ENCODE measurements around the gene RBM18. TPM values are rescaled to one million over a fixed set of nuclear protein-coding genes. Genes with fewer than 3 reads are reported as not detected.

RBM18 gene
- total and polyA plus RNA-seq, 3 donors from 2014 or later: 10.0 to 22.1 (median 11.8) TPM

- no peak for TF ChIP-seq POLR2A (IDR thresholded peaks at IDR 0.05)
- TF ChIP-seq CTCF (IDR thresholded peaks at IDR 0.05): no peak
- Histone ChIP-seq H3K4me1 (no peaks in the 10 kb centered on the region), H3K27ac (no peak overlapping the region), H3K27me3 (no peaks in the 10 kb centered on the region), H3K4me3 (no peak overlapping the region), H3K36me3 (ENCODE audit: low read depth, missing control alignments) (no peaks in the 10 kb centered on the region), H3K9me3 (no peaks in the 10 kb centered on the region)
- intact Hi-C loops (cut with DNase I; ENCODE audit: low total_unique reads): no loop called here
- no peak for DNase-seq
- 43 to 62% methylated on average over 5 of the region's 5 CpGs for WGBS, 2 donors
Observed at GRCh38 chr9:122252796-122253195, 11.8 kb downstream of the RBM18 start.

- no peak overlapping the region for H3K27ac ChIP-seq
Observed at GRCh38 chr9:122251351-122251750, 13.3 kb downstream of the RBM18 start.

GRCh38 chr9:122248448-122248865 is 16.2 kb downstream of the RBM18 start:
- TF ChIP-seq POLR2A (IDR thresholded peaks at IDR 0.05) (no peak), CTCF (IDR thresholded peaks at IDR 0.05) (no peak)
- Histone ChIP-seq H3K9me3 (no peaks in the 10 kb centered on the region), H3K4me3 (no peak overlapping the region), H3K27me3 (no peaks in the 10 kb centered on the region), H3K36me3 (ENCODE audit: low read depth, missing control alignments) (no peaks in the 10 kb centered on the region), H3K27ac (no peak overlapping the region), H3K4me1 (no peaks in the 10 kb centered on the region)
- 81 to 85% methylated on average over 5 of the region's 5 CpGs for WGBS, 2 donors
- no peak for DNase-seq
- intact Hi-C loops (cut with DNase I; ENCODE audit: low total_unique reads): no loop called here

More at GRCh38 chr9:122251351-122251750, 13.3 kb downstream of the RBM18 start:
- Histone ChIP-seq H3K4me1 (no peaks in the 10 kb centered on the region), H3K9me3 (no peaks in the 10 kb centered on the region), H3K27me3 (no peaks in the 10 kb centered on the region), H3K4me3 (no peak overlapping the region), H3K36me3 (ENCODE audit: low read depth, missing control alignments) (no peaks in the 10 kb centered on the region)
- WGBS, 2 donors: 72 to 76% methylated on average over 2 of the region's 2 CpGs
- intact Hi-C loops (cut with DNase I; ENCODE audit: low total_unique reads): no loop called here
- TF ChIP-seq POLR2A (IDR thresholded peaks at IDR 0.05) (no peak), CTCF (IDR thresholded peaks at IDR 0.05) (no peak)
- DNase-seq: no peak

GRCh38 chr9:122246666-122247065 is 18.0 kb downstream of the RBM18 start:
- Histone ChIP-seq H3K4me3 (no peak overlapping the region), H3K36me3 (ENCODE audit: low read depth, missing control alignments) (no peaks in the 10 kb centered on the region), H3K4me1 (no peaks in the 10 kb centered on the region), H3K27ac (no peak overlapping the region), H3K9me3 (no peaks in the 10 kb centered on the region), H3K27me3 (no peaks in the 10 kb centered on the region)
- DNase-seq: no peak
- intact Hi-C loops (cut with DNase I; ENCODE audit: low total_unique reads): no loop called here
- no peak for TF ChIP-seq POLR2A (IDR thresholded peaks at IDR 0.05)
- TF ChIP-seq CTCF (IDR thresholded peaks at IDR 0.05): no peak
- 77 to 88% methylated on average over 3 of the region's 3 CpGs for WGBS, 2 donors

GRCh38 chr9:122244349-122244748 is 20.3 kb downstream of the RBM18 start:
- H3K36me3 ChIP-seq (ENCODE audit: low read depth, missing control alignments): no peaks in the 10 kb centered on the region
- intact Hi-C loops (cut with DNase I; ENCODE audit: low total_unique reads): no loop called here
- 88 to 93% methylated on average over 3 of the region's 3 CpGs for whole genome bisulfite sequencing, 2 donors

More at GRCh38 chr9:122244349-122244748, 20.3 kb downstream of the RBM18 start:
- Histone ChIP-seq H3K27me3 (no peaks in the 10 kb centered on the region), H3K4me1 (no peaks in the 10 kb centered on the region), H3K9me3 (no peaks in the 10 kb centered on the region), H3K4me3 (no peak overlapping the region), H3K27ac (no peak overlapping the region)
- TF ChIP-seq CTCF (IDR thresholded peaks at IDR 0.05) (no peak), POLR2A (IDR thresholded peaks at IDR 0.05) (no peak)
- no peak for DNase-seq

Measured in testis (tissue), 3 donors.